ENCODE measurements around the gene TMEM256. TPM values are rescaled to one million over a fixed set of nuclear protein-coding genes. Genes with fewer than 3 reads are reported as not detected.

TMEM256 gene
- 100 to 1,000 TPM in 1 of 3 donors, 10 to 100 TPM in 2; 30.7 to 116 (median 60.7) TPM for polyA plus RNA-seq

DNA sequence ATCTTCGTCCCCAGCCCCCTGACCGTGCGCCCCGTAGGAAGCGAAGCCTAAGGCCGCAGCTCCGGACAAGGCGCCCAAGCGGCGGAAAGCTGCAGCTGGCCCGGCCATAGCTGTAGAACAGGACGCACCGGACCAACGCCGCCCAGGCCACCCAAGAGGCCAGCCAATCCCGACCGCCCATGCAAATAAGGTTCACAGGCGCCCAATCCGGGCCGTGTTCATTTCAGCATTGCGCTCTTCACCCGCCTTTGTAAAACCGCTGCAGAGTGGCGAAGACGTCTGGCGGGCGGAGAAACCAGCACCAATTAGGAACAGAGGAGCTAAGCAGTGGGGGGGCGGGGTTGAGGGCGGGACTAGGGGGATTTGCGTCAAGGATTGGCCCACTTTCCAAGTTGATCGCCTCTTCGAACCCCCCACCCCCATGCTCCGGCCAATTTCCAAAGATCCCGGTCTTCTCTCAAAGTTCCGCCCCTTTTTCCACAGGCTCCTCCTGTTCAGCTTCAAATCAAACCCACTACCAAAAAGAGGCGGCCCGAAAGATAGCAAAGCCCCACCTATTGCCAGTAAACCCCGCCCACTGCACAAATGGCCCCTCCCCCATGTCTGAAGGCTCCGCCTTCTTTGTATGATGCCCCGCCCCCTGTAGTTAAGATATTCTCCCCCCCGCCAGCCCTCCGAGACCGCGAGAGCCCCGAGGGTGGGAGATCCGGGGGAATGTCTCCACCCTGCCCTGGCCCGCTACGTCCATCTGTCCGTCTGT, at the start of gene TMEM256:
Gene TMEM256, minus strand, starts transcription at position 121 of the 760 bp plus-strand sequence. Its CDS starts 13 bp downstream, at position 108.
- Mint-ChIP-seq H3K27me3 (ENCODE audit: low read depth in 3 of 3) (peaks cover 6 to 9% (median 7%) of the 10 kb centered on the region in 3 donors), H3K27ac (peak within 1 kb of the TSS; percentile 85 to 99 (median 98)), H3K4me1 (peaks cover 12 to 23% of the 10 kb centered on the region in 2 donors), H3K9me3 (no peaks in the 10 kb centered on the region), H3K36me3 (no peaks in the 10 kb centered on the region), H3K4me3 (peak within 1 kb of the TSS; percentile 94 to 96 (median 95))
- DNase-seq: peak; percentile 95 to 96 (median 96)

DNA sequence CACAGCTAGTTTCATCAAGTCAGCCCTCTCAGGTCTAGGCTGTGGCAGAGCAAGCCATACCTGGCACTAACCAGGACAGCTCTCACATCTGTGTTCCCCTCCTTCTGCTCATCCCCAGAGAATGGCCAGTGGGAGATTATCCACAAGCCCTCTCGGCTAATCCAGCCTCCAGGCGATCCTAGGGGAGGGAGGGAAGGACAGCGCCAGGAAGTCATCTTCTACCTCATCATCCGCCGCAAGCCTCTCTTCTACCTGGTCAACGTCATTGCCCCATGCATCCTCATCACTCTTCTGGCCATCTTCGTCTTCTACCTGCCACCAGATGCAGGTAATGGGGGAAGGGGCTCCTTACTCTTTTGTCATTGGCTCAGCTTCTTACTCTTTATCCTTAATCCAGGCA, 44.6 kb upstream of the TMEM256 start:
- Mint-ChIP-seq H3K4me1 (peaks cover 13% of the 10 kb centered on the region in 2 donors), H3K27ac (no peak overlapping the region), H3K9me3 (no peaks in the 10 kb centered on the region), H3K36me3 (peaks cover 0 to 4% (median 0%) of the 10 kb centered on the region in 3 donors), H3K4me3 (no peak overlapping the region), H3K27me3 (ENCODE audit: low read depth in 3 of 3) (peaks cover 9 to 41% (median 21%) of the 10 kb centered on the region in 3 donors)
- no peak for DNase-seq

DNA sequence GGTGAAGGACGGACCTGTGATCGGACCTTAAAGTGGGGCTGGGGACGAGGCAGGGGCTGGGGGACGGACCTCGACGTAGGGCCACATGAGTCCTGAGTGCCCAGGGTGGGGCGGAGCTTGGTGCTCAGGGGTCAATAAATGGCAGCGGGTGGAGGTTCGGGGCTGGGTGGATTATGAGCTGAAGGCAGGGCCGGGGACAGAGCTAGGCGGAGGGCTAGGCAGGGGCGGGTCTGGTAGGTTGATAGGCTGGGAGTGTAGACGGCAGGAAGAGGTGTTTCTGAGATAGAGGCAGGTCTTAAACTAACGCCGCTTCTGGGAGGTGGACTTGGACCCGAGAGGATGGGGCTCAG, 41.7 kb upstream of the TMEM256 start:
- peaks cover 0 to 1% (median 0%) of the 10 kb centered on the region in 6 donors for H3K9me3 Mint-ChIP-seq
- peaks cover 13% of the 10 kb centered on the region in 2 donors for H3K4me1 Mint-ChIP-seq
- peaks cover 15 to 45% (median 22%) of the 10 kb centered on the region in 3 donors for H3K27me3 Mint-ChIP-seq (ENCODE audit: low read depth in 3 of 3)
- peaks cover 0 to 4% (median 3%) of the 10 kb centered on the region in 3 donors for H3K36me3 Mint-ChIP-seq
- H3K27ac Mint-ChIP-seq: peak overlapping the region in 1 of 6 donors; percentile 13
- peak overlapping the region; percentile 69 to 85 (median 77) for H3K4me3 Mint-ChIP-seq
- DNase-seq: peak in 2 of 3 donors; percentile 25 to 28

DNA sequence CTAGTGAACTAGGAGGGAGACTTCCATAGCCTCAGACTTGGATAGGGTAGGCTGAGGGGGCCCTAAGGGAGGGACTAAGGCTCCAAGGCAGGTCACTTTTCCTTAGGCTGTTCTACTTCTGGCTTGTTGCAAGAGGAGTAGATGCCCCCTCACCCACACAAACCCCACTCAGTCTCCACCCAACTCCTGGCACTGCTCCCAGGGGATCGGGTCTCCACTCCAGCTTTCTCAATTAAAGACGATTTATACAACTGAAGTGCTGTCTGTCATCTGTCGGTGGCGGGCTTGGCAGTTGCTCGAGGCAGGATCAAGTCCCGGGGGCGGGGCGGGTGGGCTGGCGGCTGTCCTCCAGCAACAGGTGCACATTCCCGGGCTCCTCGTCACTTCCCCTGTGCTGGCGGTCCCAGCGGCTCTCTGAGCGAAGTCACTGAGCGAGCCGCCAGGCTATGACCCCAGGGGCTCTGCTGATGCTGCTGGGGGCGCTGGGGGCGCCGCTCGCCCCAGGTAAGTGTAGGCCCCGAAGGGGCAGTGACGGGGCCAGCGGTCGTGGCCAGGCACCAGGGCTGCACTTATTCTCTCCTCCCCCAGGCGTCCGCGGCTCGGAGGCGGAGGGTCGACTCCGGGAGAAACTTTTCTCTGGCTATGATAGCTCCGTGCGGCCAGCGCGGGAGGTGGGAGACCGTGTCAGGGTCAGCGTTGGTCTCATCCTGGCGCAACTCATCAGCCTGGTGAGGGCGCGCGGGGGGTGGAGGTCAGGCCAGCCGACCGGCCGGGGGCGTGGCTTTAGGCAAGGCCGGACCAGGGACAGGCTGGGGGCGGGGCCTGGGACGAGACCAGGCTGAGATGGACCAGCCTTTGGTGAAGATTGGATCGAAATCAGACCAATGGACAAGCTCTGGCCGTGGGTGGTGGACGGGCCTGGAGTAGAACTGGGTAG, 41.1 kb upstream of the TMEM256 start, which contains the start of gene CHRNB1:
Gene CHRNB1, plus strand, starts transcription at position 380 of the 937 bp plus-strand sequence. Its CDS starts 67 bp downstream, at position 447.
- peaks cover 19 to 44% (median 28%) of the 10 kb centered on the region in 3 donors for H3K27me3 Mint-ChIP-seq (ENCODE audit: low read depth in 3 of 3)
- H3K4me3 Mint-ChIP-seq: peak within 1 kb of the TSS; percentile 69 to 85 (median 77)
- H3K27ac Mint-ChIP-seq: peak within 1 kb of the TSS in 1 of 6 donors; percentile 13
- H3K36me3 Mint-ChIP-seq: peaks cover 0 to 4% (median 3%) of the 10 kb centered on the region in 3 donors
- DNase-seq: no peak
- H3K9me3 Mint-ChIP-seq: peaks cover 0 to 1% (median 0%) of the 10 kb centered on the region in 6 donors
- peaks cover 18% of the 10 kb centered on the region in 2 donors for H3K4me1 Mint-ChIP-seq

DNA sequence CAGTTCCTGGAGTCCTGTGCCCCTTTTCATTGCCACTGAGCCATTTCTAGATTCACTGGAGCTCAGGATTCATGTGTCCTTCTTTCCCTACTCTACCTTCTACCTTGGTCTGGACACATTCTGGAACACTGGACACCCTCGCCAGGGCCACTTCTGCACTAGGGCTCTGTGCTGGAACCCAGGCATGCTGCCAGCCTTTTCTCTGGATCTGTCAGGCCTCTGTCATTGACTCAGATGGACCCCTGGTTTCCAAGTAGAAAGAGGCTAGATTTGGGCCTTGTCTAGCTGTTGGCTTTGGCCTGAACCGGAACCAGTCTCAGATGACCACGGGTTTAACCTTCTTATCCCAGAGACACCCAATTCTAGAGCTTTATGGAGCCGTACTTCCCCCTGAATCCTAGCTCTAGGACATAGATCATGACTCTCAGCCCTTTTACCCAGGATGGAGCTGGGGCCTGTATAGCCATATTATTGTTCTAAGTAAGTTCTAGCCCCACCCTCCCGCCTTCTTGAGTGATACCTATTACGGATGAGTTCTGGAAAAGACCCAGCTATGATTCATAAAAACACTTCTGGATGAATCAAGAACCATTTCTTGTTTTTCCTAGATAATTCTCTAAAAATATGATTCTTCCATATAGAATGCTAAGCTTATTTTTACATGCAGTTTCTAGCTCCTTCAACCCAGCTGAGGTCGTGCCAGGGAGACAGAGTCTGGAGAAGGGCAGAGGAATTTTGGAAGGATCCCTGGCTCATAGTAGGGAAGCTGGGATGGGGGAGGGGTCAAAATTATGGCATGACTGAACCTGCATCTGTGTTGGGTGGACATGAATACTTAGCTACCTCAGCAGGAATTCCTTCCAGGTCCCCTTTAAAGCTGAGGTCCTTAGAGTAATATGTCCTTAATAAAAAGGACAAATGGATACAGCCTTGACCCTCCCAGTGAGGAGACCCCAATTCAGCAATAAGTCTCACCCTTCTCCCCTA, 39.9 kb upstream of the TMEM256 start:
- peaks cover 23 to 45% (median 31%) of the 10 kb centered on the region in 3 donors for H3K27me3 Mint-ChIP-seq (ENCODE audit: low read depth in 3 of 3)
- peaks cover 0 to 1% (median 0%) of the 10 kb centered on the region in 6 donors for H3K9me3 Mint-ChIP-seq
- H3K4me3 Mint-ChIP-seq: no peak overlapping the region
- peaks cover 22 to 23% of the 10 kb centered on the region in 2 donors for H3K4me1 Mint-ChIP-seq
- H3K27ac Mint-ChIP-seq: no peak overlapping the region
- peaks cover 3 to 8% (median 6%) of the 10 kb centered on the region in 3 donors for H3K36me3 Mint-ChIP-seq
- no peak for DNase-seq

DNA sequence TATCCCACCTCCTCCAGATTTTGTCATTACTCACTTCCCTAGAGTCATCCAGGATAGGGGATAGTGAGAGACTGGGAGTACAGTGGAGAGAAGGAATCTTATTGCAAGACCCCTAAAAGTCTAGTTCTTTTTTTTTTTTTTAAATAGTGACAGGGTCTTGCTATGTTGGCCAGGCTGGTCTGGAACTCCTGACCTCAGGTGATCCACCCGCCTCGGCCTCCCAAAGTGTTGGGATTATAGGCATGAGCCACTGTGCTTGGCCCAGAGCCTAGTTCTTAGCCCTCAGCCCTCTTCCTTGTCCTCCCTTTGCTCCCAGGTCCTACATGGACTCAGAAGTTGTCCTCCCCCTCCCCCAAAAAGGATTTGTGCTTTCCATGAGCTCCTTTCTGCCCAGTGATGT, 38.2 kb upstream of the TMEM256 start:
- peaks cover 10 to 13% (median 11%) of the 10 kb centered on the region in 3 donors for H3K36me3 Mint-ChIP-seq
- H3K27me3 Mint-ChIP-seq (ENCODE audit: low read depth in 3 of 3): peaks cover 28 to 39% (median 33%) of the 10 kb centered on the region in 3 donors
- peak overlapping the region in 1 of 6 donors; percentile 30 for H3K27ac Mint-ChIP-seq
- peak overlapping the region in 1 of 5 donors; percentile 7 for H3K4me3 Mint-ChIP-seq
- no peak for DNase-seq
- peaks cover 33% of the 10 kb centered on the region in 2 donors for H3K4me1 Mint-ChIP-seq
- peaks cover 0 to 1% (median 0%) of the 10 kb centered on the region in 6 donors for H3K9me3 Mint-ChIP-seq

DNA sequence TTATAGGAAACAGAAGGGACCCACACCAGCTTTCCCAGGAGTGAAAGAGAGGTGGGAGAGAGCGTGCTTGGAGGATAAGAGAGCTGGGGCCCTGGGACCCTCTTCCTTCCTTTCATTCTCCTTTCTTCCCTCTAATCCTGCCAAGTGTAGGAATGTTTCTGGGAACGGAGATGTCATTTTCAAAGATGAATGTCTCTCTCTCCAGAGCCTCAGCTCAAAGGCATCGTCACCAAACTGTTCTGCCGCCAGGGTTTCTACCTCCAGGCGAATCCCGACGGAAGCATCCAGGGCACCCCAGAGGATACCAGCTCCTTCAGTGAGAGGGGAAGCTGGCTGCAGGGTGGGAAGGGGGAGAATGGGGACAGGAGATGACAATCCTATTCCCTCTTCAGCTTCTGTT, 37.4 kb upstream of the TMEM256 start:
- Mint-ChIP-seq H3K4me3 (no peak overlapping the region), H3K27ac (no peak overlapping the region), H3K27me3 (ENCODE audit: low read depth in 3 of 3) (peaks cover 27 to 38% (median 31%) of the 10 kb centered on the region in 3 donors), H3K9me3 (peaks cover 0 to 1% (median 0%) of the 10 kb centered on the region in 6 donors), H3K4me1 (peaks cover 39% of the 10 kb centered on the region in 2 donors), H3K36me3 (peaks cover 10 to 13% (median 11%) of the 10 kb centered on the region in 3 donors)
- DNase-seq: no peak

DNA sequence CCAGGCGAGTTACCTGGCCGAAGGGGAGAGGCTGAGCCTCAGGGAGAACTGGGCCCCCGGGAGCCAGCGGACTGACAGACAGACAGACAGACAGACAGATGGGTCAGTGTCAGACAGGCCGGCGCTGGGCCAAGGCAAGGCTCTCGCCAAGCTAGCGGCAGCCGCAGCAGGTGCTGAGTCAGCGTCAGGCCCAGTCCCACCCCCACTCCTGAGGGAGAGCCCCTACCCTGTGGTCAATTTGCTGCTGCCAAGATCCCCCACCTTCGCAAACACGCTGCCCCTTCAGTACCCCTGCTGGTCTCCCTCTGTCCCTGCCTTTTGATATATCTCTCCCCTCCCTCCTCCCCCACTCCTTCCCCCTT, 36.9 kb upstream of the TMEM256 start:
- no peak for DNase-seq
- peaks cover 39% of the 10 kb centered on the region in 2 donors for H3K4me1 Mint-ChIP-seq

DNA sequence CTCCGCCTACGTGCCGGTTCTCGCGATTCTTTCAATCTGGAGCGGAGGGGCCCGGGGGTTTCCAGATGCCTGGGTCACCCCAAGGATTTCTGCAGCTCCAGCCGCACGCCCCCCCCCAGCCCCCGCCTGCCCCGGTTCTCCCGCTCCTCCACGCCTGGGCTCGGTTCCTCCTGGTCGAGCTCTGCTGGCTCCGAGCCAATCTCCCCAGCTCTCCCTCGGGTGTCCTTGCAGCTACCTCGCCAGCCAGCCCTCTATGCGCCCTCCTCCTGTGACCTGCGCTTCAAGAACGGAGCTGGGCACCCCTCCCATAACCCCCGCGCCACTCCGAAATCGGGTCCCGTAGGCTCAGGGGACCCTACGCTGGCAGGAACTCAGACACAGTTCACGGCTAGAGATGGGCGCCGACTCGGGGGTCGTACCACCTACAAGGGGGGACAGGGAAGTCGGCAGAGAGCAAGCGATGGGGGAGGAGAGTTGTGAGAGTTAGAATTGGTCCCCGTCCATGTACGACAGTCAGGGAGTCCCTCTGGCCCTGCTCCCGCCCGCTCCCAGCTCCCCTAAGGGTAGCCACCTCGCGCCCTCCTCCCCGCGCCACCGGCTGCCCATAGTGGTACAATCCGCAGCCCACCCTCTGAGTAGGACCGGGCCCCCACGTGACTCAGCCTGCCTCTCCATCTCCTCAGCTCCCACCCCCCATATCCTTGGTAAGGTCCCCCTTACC, 36.4 kb upstream of the TMEM256 start:
- H3K4me3 Mint-ChIP-seq: peak overlapping the region in 3 of 5 donors; percentile 34 to 72 (median 66)
- H3K27ac Mint-ChIP-seq: no peak overlapping the region
- peaks cover 28 to 36% (median 31%) of the 10 kb centered on the region in 3 donors for H3K27me3 Mint-ChIP-seq (ENCODE audit: low read depth in 3 of 3)
- peaks cover 0 to 1% (median 0%) of the 10 kb centered on the region in 6 donors for H3K9me3 Mint-ChIP-seq
- no peak for DNase-seq
- peaks cover 7 to 13% (median 10%) of the 10 kb centered on the region in 3 donors for H3K36me3 Mint-ChIP-seq
- H3K4me1 Mint-ChIP-seq: peaks cover 36 to 37% of the 10 kb centered on the region in 2 donors

More for the DNA sequence above, 36.9 kb upstream of the TMEM256 start:
- H3K4me3 Mint-ChIP-seq: no peak overlapping the region
- peaks cover 7 to 13% (median 10%) of the 10 kb centered on the region in 3 donors for H3K36me3 Mint-ChIP-seq
- H3K27me3 Mint-ChIP-seq (ENCODE audit: low read depth in 3 of 3): peaks cover 28 to 38% (median 29%) of the 10 kb centered on the region in 3 donors
- peaks cover 0 to 1% (median 0%) of the 10 kb centered on the region in 6 donors for H3K9me3 Mint-ChIP-seq
- H3K27ac Mint-ChIP-seq: no peak overlapping the region

DNA sequence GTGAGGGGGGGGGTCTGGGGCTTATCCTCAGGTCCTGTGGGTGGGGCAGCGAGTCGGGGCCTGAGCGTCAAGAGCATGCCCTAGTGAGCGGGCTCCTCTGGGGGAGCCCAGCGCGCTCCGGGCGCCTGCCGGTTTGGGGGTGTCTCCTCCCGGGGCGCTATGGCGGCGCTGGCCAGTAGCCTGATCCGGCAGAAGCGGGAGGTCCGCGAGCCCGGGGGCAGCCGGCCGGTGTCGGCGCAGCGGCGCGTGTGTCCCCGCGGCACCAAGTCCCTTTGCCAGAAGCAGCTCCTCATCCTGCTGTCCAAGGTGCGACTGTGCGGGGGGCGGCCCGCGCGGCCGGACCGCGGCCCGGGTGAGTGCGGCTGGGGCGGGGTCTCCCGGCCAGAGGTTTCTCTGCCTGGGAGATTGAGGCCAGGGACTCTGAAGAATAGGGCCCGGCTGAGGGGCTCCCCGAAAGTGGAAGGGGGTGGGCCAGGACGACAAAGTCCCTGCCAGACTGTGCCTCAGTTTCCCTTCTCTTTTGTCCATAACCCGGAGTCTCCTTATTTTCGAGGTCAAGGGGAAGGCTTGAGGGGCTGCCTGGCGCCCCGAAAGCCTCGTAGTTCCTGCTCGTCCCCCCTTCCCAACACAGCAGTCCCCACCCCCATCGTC, 35.7 kb upstream of the TMEM256 start, which contains the start of gene FGF11:
Gene FGF11, plus strand, starts transcription at position 51 of the 651 bp plus-strand sequence. Its CDS starts 109 bp downstream, at position 160.
- no peak for DNase-seq
- H3K4me3 Mint-ChIP-seq: peak within 1 kb of the TSS; percentile 53 to 72 (median 60)
- H3K36me3 Mint-ChIP-seq: peaks cover 7 to 13% (median 10%) of the 10 kb centered on the region in 3 donors
- H3K4me1 Mint-ChIP-seq: peaks cover 39 to 40% of the 10 kb centered on the region in 2 donors
- H3K9me3 Mint-ChIP-seq: peaks cover 0 to 1% (median 0%) of the 10 kb centered on the region in 6 donors
- H3K27ac Mint-ChIP-seq: peak within 1 kb of the TSS in 1 of 6 donors; percentile 13
- peaks cover 33 to 36% (median 34%) of the 10 kb centered on the region in 3 donors for H3K27me3 Mint-ChIP-seq (ENCODE audit: low read depth in 3 of 3)

Measured in immature natural killer cell (primary cell).